Mesothelial cell of epicardium (in vitro differentiated cells): ENCODE measurements around the gene DTNB. TPM values are rescaled to one million over a fixed set of nuclear protein-coding genes. Genes with fewer than 3 reads are reported as not detected.

Experiments used
- DNase-seq, 2 experiments: peaks; one replicate each; pipeline ENCODE4 v3.0.0; 2021; ENCODE audit warnings: low spot score in 2 of 2; ENCODE audit not compliant: unreplicated experiment in 2 of 2
- H3K27ac Mint-ChIP-seq: 2 replicates; pipeline ENCODE4 v1.8.0; 2021; ENCODE audit warnings: mixed read lengths
- H3K27me3 Mint-ChIP-seq: 2 replicates; pipeline ENCODE4 v1.8.0; 2021; ENCODE audit warnings: low read depth, mixed read lengths
- H3K36me3 Mint-ChIP-seq: 2 replicates; pipeline ENCODE4 v1.8.0; 2021; ENCODE audit warnings: mixed read lengths
- H3K4me1 Mint-ChIP-seq: 2 replicates; pipeline ENCODE4 v1.8.0; 2021; ENCODE audit warnings: mixed read lengths
- H3K4me3 Mint-ChIP-seq: 2 replicates; pipeline ENCODE4 v1.8.0; 2021; ENCODE audit warnings: mild to moderate bottlenecking, moderate library complexity, mixed read lengths
- H3K9me3 Mint-ChIP-seq: 2 replicates; pipeline ENCODE4 v1.8.0; 2021; ENCODE audit warnings: mixed read lengths
- CTCF ChIP-seq: fragments of 200-600 bp; sonication (generic); IDR thresholded peaks from one replicate; pipeline ENCODE4 v1.5.0; 2021; ENCODE audit warnings: antibody characterized with exemption; ENCODE audit not compliant: unreplicated experiment
- total RNA-seq: library from RNA; stranded (reverse); gene quantifications from 3 replicates; pipeline ENCODE4 v1.2.1, GENCODE V29; 2021

Gene DTNB
- total RNA-seq, 1 donor from 2014 or later, result 36.3 TPM

GRCh38 chr2:25700221-25700660 is 26.9 kb upstream of the DTNB start:
- Mint-ChIP-seq H3K4me1 (peaks cover 4% of the 10 kb centered on the region), H3K9me3 (no peaks in the 10 kb centered on the region), H3K4me3 (no peak overlapping the region), H3K27ac (no peak overlapping the region), H3K36me3 (no peaks in the 10 kb centered on the region), H3K27me3 (peaks cover 2% of the 10 kb centered on the region)
- DNase-seq, result no peak
- TF ChIP-seq CTCF, result peak; percentile 74

GRCh38 chr2:25699216-25699615 is 25.8 kb upstream of the DTNB start:
- no peak for DNase-seq
- TF ChIP-seq CTCF, result no peak
- Mint-ChIP-seq H3K4me1 (peaks cover 4% of the 10 kb centered on the region), H3K27me3 (peaks cover 2% of the 10 kb centered on the region), H3K4me3 (no peak overlapping the region), H3K27ac (no peak overlapping the region), H3K36me3 (no peaks in the 10 kb centered on the region), H3K9me3 (no peaks in the 10 kb centered on the region)

- no peak overlapping the region for H3K27ac Mint-ChIP-seq
- TF ChIP-seq CTCF, result no peak
- no peaks in the 10 kb centered on the region for H3K9me3 Mint-ChIP-seq
- peaks cover 2% of the 10 kb centered on the region for H3K27me3 Mint-ChIP-seq
- DNase-seq, result no peak
- no peak overlapping the region for H3K4me3 Mint-ChIP-seq
- H3K4me1 Mint-ChIP-seq, result peaks cover 4% of the 10 kb centered on the region
- H3K36me3 Mint-ChIP-seq, result no peaks in the 10 kb centered on the region
These were observed 25.4 kb upstream of the DTNB start for GRCh38 chr2:25698752-25699151.

GRCh38 chr2:25697559-25698341 is 24.4 kb upstream of the DTNB start:
- DNase-seq, result no peak
- H3K36me3 Mint-ChIP-seq, result no peaks in the 10 kb centered on the region
- no peak overlapping the region for H3K4me3 Mint-ChIP-seq
- no peaks in the 10 kb centered on the region for H3K9me3 Mint-ChIP-seq
- H3K27ac Mint-ChIP-seq, result no peak overlapping the region
- peaks cover 2% of the 10 kb centered on the region for H3K27me3 Mint-ChIP-seq
- H3K4me1 Mint-ChIP-seq, result peaks cover 4% of the 10 kb centered on the region
- TF ChIP-seq CTCF, result no peak

- Mint-ChIP-seq H3K4me3 (no peak overlapping the region), H3K27ac (no peak overlapping the region)
These were observed 19.5 kb upstream of the DTNB start for GRCh38 chr2:25692737-25693445.

More at GRCh38 chr2:25692737-25693445, 19.5 kb upstream of the DTNB start:
- Mint-ChIP-seq H3K9me3 (no peaks in the 10 kb centered on the region), H3K36me3 (no peaks in the 10 kb centered on the region), H3K27me3 (peaks cover 2% of the 10 kb centered on the region), H3K4me1 (no peaks in the 10 kb centered on the region)
- DNase-seq, result no peak
- no peak for TF ChIP-seq CTCF
